AG04450 (cell line): Measurements from ENCODE around the gene TBX15. TPM values are rescaled to one million over a fixed set of nuclear protein-coding genes. Genes with fewer than 3 reads are reported as not detected.

Source experiments
- CTCF ChIA-PET: fragments of 300-600, 350-600 bp; formaldehyde crosslinking; extraction: SDS; loops from one replicate; lab custom pipeline; 2022; ENCODE audit warnings: antibody characterized with exemption, inconsistent platforms; lab: Charles Lee
- POLR2A ChIA-PET: fragments of 350-600 bp; formaldehyde crosslinking; extraction: SDS; loops from one replicate; lab custom pipeline; 2021; ENCODE audit warnings: antibody characterized with exemption, inconsistent platforms; lab: Yijun Ruan, JAX
- DNase-seq: peaks from one replicate; pipeline ENCODE4 v3.0.0-alpha.2; 2011; ENCODE audit warnings: low read depth, low spot score
- H3K27ac ChIP-seq: one replicate; pipeline ENCODE4 v1.5.1; 2012; ENCODE audit warnings: low read depth, low read length, control low read depth
- H3K27me3 ChIP-seq: one replicate; pipeline ENCODE4 v1.6.0; 2012; ENCODE audit warnings: low read length; ENCODE audit not compliant: control insufficient read depth, insufficient read depth
- H3K4me3 ChIP-seq: 2 replicates; pipeline ENCODE4 v1.5.1; 2011; ENCODE audit warnings: mild to moderate bottlenecking, low read depth, low read length, control low read depth
- H3K9me3 ChIP-seq: 2 replicates; pipeline ENCODE4 v1.5.1; 2012; ENCODE audit warnings: low read length; ENCODE audit not compliant: control insufficient read depth, insufficient read depth
- CTCF ChIP-seq: IDR thresholded peaks from 2 replicates; pipeline ENCODE4 v1.5.1; 2011; ENCODE audit warnings: low read depth, low read length, control low read depth, inconsistent platforms
- polyA plus RNA-seq: library from polyadenylated mRNA; depleted of rRNA; stranded (reverse); fragments of >200 nt; gene quantifications from 2 replicates; pipeline ENCODE4 v1.2.3, GENCODE V29; 2011

TBX15 gene
- polyA plus RNA-seq, 1 experiment = not detected

DNA sequence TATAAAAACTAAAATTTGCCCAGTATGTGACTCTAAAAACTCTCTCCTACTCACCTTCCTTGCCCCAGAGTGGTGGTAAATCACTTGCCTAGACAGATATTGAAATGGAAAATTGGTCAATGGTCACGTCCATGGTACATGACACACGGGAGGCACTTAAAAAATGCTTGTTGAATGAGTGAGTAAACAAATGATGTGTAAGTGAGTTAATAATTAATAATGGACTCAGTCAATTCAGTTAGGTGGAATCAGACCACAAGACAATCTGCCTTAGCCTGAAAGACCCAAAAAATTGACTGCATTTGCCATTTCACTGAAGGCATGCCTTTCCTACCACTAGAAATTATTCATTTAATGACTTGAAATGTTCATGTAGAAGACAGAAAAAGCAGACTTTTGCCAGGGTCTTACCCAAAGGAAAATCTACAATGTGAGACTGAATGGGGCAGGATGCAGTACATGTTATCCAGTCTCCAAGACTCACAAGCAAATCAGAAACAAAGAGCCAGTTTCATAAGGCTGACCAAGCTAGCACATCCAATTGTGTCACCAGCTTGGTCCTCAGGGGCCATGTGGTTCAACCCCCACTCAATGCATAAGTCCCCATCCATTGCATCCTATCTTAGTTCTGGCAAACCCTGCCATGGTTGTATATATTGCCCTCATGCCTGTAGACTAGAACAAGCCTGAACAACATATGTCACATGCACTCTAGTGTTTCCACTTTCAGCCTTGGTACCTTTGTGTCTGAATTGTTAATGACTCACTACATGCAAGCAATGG is 73.6 kb downstream of the TBX15 start:
- ChIA-PET POLR2A (no interaction called here), CTCF (no interaction called here)

DNA sequence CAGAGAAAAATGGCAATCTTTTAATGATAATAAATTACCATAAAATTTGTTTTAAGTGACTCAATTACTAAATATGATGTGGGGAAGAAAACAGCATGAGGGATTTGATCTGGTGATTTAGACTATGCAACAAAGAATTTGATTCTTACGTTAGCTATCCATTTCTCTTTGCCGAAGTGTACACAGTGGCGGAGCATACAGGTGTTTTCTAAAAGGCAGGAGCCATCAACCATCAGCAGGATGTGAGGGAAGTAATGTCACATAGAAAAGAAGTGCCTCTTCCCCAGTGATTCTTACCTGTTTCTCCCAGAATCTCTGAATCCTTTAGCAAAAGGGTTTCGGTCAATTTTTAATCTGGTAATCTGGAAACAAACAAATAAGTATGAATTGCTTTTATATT is 74.3 kb downstream of the TBX15 start:
- no peak for DNase-seq
- Histone ChIP-seq H3K27ac (no peak overlapping the region), H3K4me3 (no peak overlapping the region), H3K9me3 (no peaks in the 10 kb centered on the region), H3K27me3 (no peaks in the 10 kb centered on the region)
- no peak for TF ChIP-seq CTCF
- ChIA-PET POLR2A (no interaction called here), CTCF (no interaction called here)

More for the DNA sequence above, 73.6 kb downstream of the TBX15 start:
- H3K27ac ChIP-seq = no peak overlapping the region
- no peak overlapping the region for H3K4me3 ChIP-seq
- H3K27me3 ChIP-seq = no peaks in the 10 kb centered on the region
- DNase-seq = no peak
- no peak for TF ChIP-seq CTCF
- H3K9me3 ChIP-seq = no peaks in the 10 kb centered on the region

GRCh38 chr1:118912574-118912973 is 75.6 kb downstream of the TBX15 start:
- ChIA-PET CTCF (no interaction called here), POLR2A (no interaction called here)
- DNase-seq = no peak
- Histone ChIP-seq H3K4me3 (no peak overlapping the region), H3K27me3 (no peaks in the 10 kb centered on the region), H3K27ac (no peak overlapping the region), H3K9me3 (no peaks in the 10 kb centered on the region)
- TF ChIP-seq CTCF = no peak

GRCh38 chr1:118911571-118911970 is 76.6 kb downstream of the TBX15 start:
- no peak for DNase-seq
- ChIA-PET CTCF (no interaction called here), POLR2A (no interaction called here)
- Histone ChIP-seq H3K4me3 (no peak overlapping the region), H3K27me3 (no peaks in the 10 kb centered on the region), H3K27ac (no peak overlapping the region), H3K9me3 (no peaks in the 10 kb centered on the region)
- TF ChIP-seq CTCF = no peak

DNA sequence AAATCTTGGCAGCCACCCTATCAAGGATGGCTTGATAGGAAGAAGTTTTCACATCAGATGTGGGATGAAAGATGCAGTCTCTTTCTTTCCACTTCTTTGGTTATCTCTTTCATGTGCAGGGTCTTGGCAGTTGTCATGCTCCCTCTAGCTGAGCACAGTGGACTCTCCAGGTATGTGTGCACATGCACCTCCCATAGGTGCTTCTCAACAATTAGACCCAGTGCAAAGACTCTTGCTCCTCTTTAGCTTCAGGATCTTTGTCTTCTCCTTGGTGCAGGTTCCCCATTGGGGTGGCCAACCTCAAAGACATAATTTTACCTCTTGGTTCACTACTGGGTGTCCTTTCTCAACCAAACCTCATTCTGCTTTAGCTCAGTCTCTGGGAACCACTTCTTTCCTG is 80.7 kb downstream of the TBX15 start:
- no peak for TF ChIP-seq CTCF
- no peak overlapping the region for H3K4me3 ChIP-seq
- H3K9me3 ChIP-seq = no peaks in the 10 kb centered on the region
- DNase-seq = no peak
- no peak overlapping the region for H3K27ac ChIP-seq
- ChIA-PET POLR2A (no interaction called here), CTCF (no interaction called here)
- no peaks in the 10 kb centered on the region for H3K27me3 ChIP-seq
